PC-3 (cell line): ENCODE results near the gene DMTF1. TPM values are rescaled to one million over a fixed set of nuclear protein-coding genes. Genes with fewer than 3 reads are reported as not detected.
A peak's percentile ranks its signal among the peaks of the same experiment; 100 is the strongest.

Source experiments
- ATAC-seq: fragments of 200-7000 bp; cut with Tn5 transposase; 2 replicates; pipeline ENCODE4 v1.9.1; 2020; ENCODE audit warnings: mild to moderate bottlenecking, moderate library complexity
- BruUV-seq: library from RNA; stranded (reverse); fragments of 400-500 nt; replicated peaks from 2 replicates; lab custom pipeline; 2021; lab: Mats Ljungman, UMichigan
- CTCF ChIA-PET: fragments of 300-600 bp; sonication (Branson Sonifier 250); formaldehyde crosslinking; loops from one replicate; lab custom pipeline; 2022; ENCODE audit warnings: antibody characterized with exemption; lab: Charles Lee
- POLR2A ChIA-PET: fragments of 300-600 bp; sonication (Branson Sonifier 250); formaldehyde crosslinking; loops from one replicate; lab custom pipeline; 2022; ENCODE audit warnings: antibody characterized with exemption; ENCODE audit not compliant: unreplicated experiment; lab: Charles Lee
- DNase-seq: peaks from one replicate; pipeline ENCODE4 v3.0.0-alpha.2; 2015
- H2AFZ ChIP-seq: fragments of 300-600 bp; sonication (generic); 2 replicates; pipeline ENCODE4 v1.6.0; 2016; ENCODE audit warnings: antibody characterized with exemption, low read length
- H3F3A ChIP-seq: fragments of 300-600 bp; sonication (generic); one replicate; pipeline ENCODE4 v1.6.0; 2017; ENCODE audit warnings: antibody characterized with exemption, low read length, control low read depth, mild to moderate bottlenecking; ENCODE audit not compliant: unreplicated experiment
- H3K27ac ChIP-seq: fragments of 300-600 bp; sonication (generic); 2 replicates; pipeline ENCODE4 v1.5.1; 2016; ENCODE audit warnings: mild to moderate bottlenecking, low read length
- H3K27me3 ChIP-seq: fragments of 300-600 bp; sonication (generic); 2 replicates; pipeline ENCODE4 v1.6.1; 2016; ENCODE audit warnings: low read length, mixed read lengths
- H3K36me3 ChIP-seq: fragments of 300-600 bp; sonication (generic); 2 replicates; pipeline ENCODE4 v1.6.1; 2016; ENCODE audit warnings: low read depth, mixed run types, low read length, mixed read lengths
- H3K4me1 ChIP-seq: fragments of 300-600 bp; sonication (generic); 2 replicates; pipeline ENCODE4 v1.5.1; 2016; ENCODE audit warnings: low read length; ENCODE audit not compliant: insufficient read depth
- H3K4me2 ChIP-seq: fragments of 300-600 bp; sonication (generic); 2 replicates; pipeline ENCODE4 v1.6.0; 2016; ENCODE audit warnings: low read length
- H3K4me3 ChIP-seq: fragments of 300-600 bp; sonication (generic); 2 replicates; pipeline ENCODE4 v1.5.1; 2016; ENCODE audit warnings: mild to moderate bottlenecking, low read length, mixed read lengths
- H3K79me2 ChIP-seq: fragments of 300-600 bp; sonication (generic); 2 replicates; pipeline ENCODE4 v1.6.1; 2017; ENCODE audit warnings: low read length, mixed read lengths
- H3K9ac ChIP-seq: fragments of 300-600 bp; sonication (generic); 2 replicates; pipeline ENCODE4 v1.6.0; 2016; ENCODE audit warnings: mild to moderate bottlenecking, low read length
- H3K9me2 ChIP-seq: fragments of 300-600 bp; sonication (generic); replicated peaks from 2 replicates; pipeline ENCODE4 v1.6.1; 2016; ENCODE audit warnings: mixed run types, low read length, mixed read lengths
- H3K9me3 ChIP-seq: fragments of 300-600 bp; sonication (generic); 2 replicates; pipeline ENCODE4 v1.6.1; 2016; ENCODE audit warnings: low read length, mixed read lengths
- H4K20me1 ChIP-seq: fragments of 300-600 bp; sonication (generic); 2 replicates; pipeline ENCODE4 v1.6.1; 2016; ENCODE audit warnings: low read length, mixed read lengths
- CTCF ChIP-seq: fragments of 300-600 bp; sonication (generic); conservative IDR thresholded peaks from 2 replicates; pipeline ENCODE4 v1.5.1; 2017; ENCODE audit warnings: antibody characterized with exemption, low read depth, mild to moderate bottlenecking, low read length
- EZH2 ChIP-seq: fragments of 300-600 bp; sonication (generic); IDR thresholded peaks from one replicate; pipeline ENCODE4 v1.6.1; 2017; ENCODE audit warnings: antibody characterized with exemption, mild to moderate bottlenecking, low read length; ENCODE audit not compliant: unreplicated experiment
- EZH2phosphoT487 ChIP-seq: fragments of 300-600 bp; sonication (generic); IDR thresholded peaks from 2 replicates; pipeline ENCODE4 v1.6.1; 2018; ENCODE audit warnings: mild to moderate bottlenecking, antibody characterized with exemption, low read length, borderline replicate concordance
- intact Hi-C: fragments of 100-400 bp; cut with micrococcal nuclease; formaldehyde crosslinking; loops from 2 replicates; pipeline ENCODE4 v1.9.0; 2023
- total RNA-seq: library from RNA; depleted of rRNA; stranded (reverse); fragments of >200 nt; gene quantifications from 2 replicates; pipeline ENCODE4 v1.2.3, GENCODE V29; 2014

The DMTF1 gene
- total RNA-seq, 1 experiment from 2014 or later = 43.6 TPM

GRCh38 chr7:87156709-87157108, 4.5 kb downstream of the DMTF1 start:
- TF ChIP-seq EZH2 (no peak), EZH2phosphoT487 (no peak), CTCF (no peak)
- Histone ChIP-seq H3K79me2 (peaks cover 80% of the 10 kb centered on the region), H3K4me2 (peak overlapping the region; percentile 88; the same call in 1 of the 2 replicates), H3K9me2 (no peaks in the 10 kb centered on the region), H3K27me3 (no peaks in the 10 kb centered on the region), H3K9me3 (no peaks in the 10 kb centered on the region), H3K9ac (no peak overlapping the region), H3F3A (no peaks in the 10 kb centered on the region), H3K27ac (no peak overlapping the region), H4K20me1 (peaks cover 50% of the 10 kb centered on the region), H2AFZ (no peak overlapping the region), H3K4me3 (no peak overlapping the region), H3K4me1 (peaks cover 25% of the 10 kb centered on the region), H3K36me3 (no peaks in the 10 kb centered on the region)
- DNase-seq (no peak), ATAC-seq (no peak)
- no TSS peak for BruUV-seq
- ChIA-PET CTCF (no interaction called here), POLR2A (no interaction called here)
- intact Hi-C loops = no loop called here

- Histone ChIP-seq H3K4me3 (no peak overlapping the region), H3K9ac (no peak overlapping the region), H2AFZ (no peak overlapping the region), H3K27ac (no peak overlapping the region), H3F3A (no peaks in the 10 kb centered on the region), H3K9me2 (no peaks in the 10 kb centered on the region), H3K4me2 (no peak overlapping the region), H3K79me2 (peaks cover 67% of the 10 kb centered on the region), H3K36me3 (peaks cover 11% of the 10 kb centered on the region; the same call in 1 of the 2 replicates), H3K27me3 (no peaks in the 10 kb centered on the region), H3K4me1 (peaks cover 18% of the 10 kb centered on the region), H4K20me1 (peaks cover 35% of the 10 kb centered on the region), H3K9me3 (no peaks in the 10 kb centered on the region)
- CTCF ChIA-PET = no interaction called here
- no TSS peak for BruUV-seq
- intact Hi-C loops = no loop called here
- no peak for ATAC-seq
- POLR2A ChIA-PET = interaction anchor here (0.5 to 0.7 kb wide), 2 partner anchors 461 to 1738 kb away, joined by 3 to 5 read pairs; no protein-coding TSS in a partner anchor
- TF ChIP-seq CTCF = no peak
- no peak for DNase-seq
Observed at GRCh38 chr7:87159538-87159937, 7.3 kb downstream of the DMTF1 start.

- Histone ChIP-seq H3K9ac (no peak overlapping the region), H3K27me3 (no peaks in the 10 kb centered on the region), H3K9me2 (no peaks in the 10 kb centered on the region), H3K4me3 (no peak overlapping the region), H3K9me3 (no peaks in the 10 kb centered on the region), H4K20me1 (no peaks in the 10 kb centered on the region), H3K27ac (no peak overlapping the region), H3K4me2 (no peak overlapping the region), H3K36me3 (peaks cover 51% of the 10 kb centered on the region; the same call in 1 of the 2 replicates), H3K4me1 (no peaks in the 10 kb centered on the region), H3F3A (no peaks in the 10 kb centered on the region), H3K79me2 (peaks cover 18% of the 10 kb centered on the region), H2AFZ (no peak overlapping the region)
- BruUV-seq = no TSS peak
- CTCF ChIA-PET = no interaction called here
- intact Hi-C loops = no loop called here
- POLR2A ChIA-PET = interaction anchor here (0.6 kb wide), 1 partner anchor 105 kb away, joined by 10 read pairs; no protein-coding TSS in a partner anchor
- ATAC-seq = no peak
- no peak for DNase-seq
- TF ChIP-seq EZH2 (no peak), EZH2phosphoT487 (no peak), CTCF (no peak)
Observed at GRCh38 chr7:87164433-87164832, 12.2 kb downstream of the DMTF1 start.
